ENCODE data around the gene CRHR2. TPM values are rescaled to one million over a fixed set of nuclear protein-coding genes. Genes with fewer than 3 reads are reported as not detected.

CRHR2 gene
- total RNA-seq, 1 experiment from 2014 or later: 0.22 TPM

- ChIA-PET POLR2A (interaction anchor here (0.7 kb wide), 1 partner anchor 8 kb away, joined by 6 read pairs; no protein-coding TSS in a partner anchor), CTCF (no interaction called here)
- Mint-ChIP-seq H3K27ac (peak overlapping the region; percentile 13; the same call in 1 of the 2 replicates), H3K36me3 (peaks cover 76% of the 10 kb centered on the region), H3K4me1 (no peaks in the 10 kb centered on the region), H3K27me3 (ENCODE audit: low read depth) (no peaks in the 10 kb centered on the region), H3K9me3 (no peaks in the 10 kb centered on the region), H3K4me3 (no peak overlapping the region)
- TF ChIP-seq ZNF396 (CRISPR knock-in tag; IDR thresholded peaks at IDR 0.05; ENCODE audit: borderline replicate concordance): no peak
- TF ChIP-seq TCF7 (CRISPR knock-in tag; IDR thresholded peaks at IDR 0.05; ENCODE audit: low read depth): no peak
- TF ChIP-seq ZNF281 (CRISPR knock-in tag; IDR thresholded peaks at IDR 0.05): no peak
- no peak for TF ChIP-seq RORB (CRISPR knock-in tag; IDR thresholded peaks at IDR 0.05)
- TF ChIP-seq CBFB (CRISPR knock-in tag; IDR thresholded peaks at IDR 0.05; ENCODE audit: low read depth): no peak
- no peak for TF ChIP-seq ZNF532 (CRISPR knock-in tag; IDR thresholded peaks at IDR 0.05; ENCODE audit: borderline replicate concordance)
- TF ChIP-seq SOX15 (CRISPR knock-in tag; IDR thresholded peaks at IDR 0.05): no peak
- TF ChIP-seq CDX4 (CRISPR knock-in tag; IDR thresholded peaks at IDR 0.05; ENCODE audit: borderline replicate concordance): no peak
- no peak for TF ChIP-seq MLX (CRISPR knock-in tag; IDR thresholded peaks at IDR 0.05)
- no peak for TF ChIP-seq FOXP4 (CRISPR knock-in tag; IDR thresholded peaks at IDR 0.05)
- TF ChIP-seq NR1H2 (CRISPR knock-in tag; IDR thresholded peaks at IDR 0.05): no peak
- no peak for TF ChIP-seq ESRRA (CRISPR knock-in tag; IDR thresholded peaks at IDR 0.05; ENCODE audit: borderline replicate concordance)
- no peak for TF ChIP-seq NFYB (CRISPR knock-in tag; conservative IDR thresholded peaks at IDR 0.05; ENCODE audit: low read depth)
- no peak for TF ChIP-seq E2F1 (CRISPR knock-in tag; IDR thresholded peaks at IDR 0.05)
- DNase-seq (ENCODE audit: low spot score) (no peak), ATAC-seq (no peak)
Observed at GRCh38 chr7:30613366-30614325, 68.6 kb downstream of the CRHR2 start.
